NCI-H2029 (cell line): ENCODE measurements around the gene CCNJL.
"Not testable (repeated sequence)": the region's sequence is repeated elsewhere in the genome, so short reads cannot be mapped to it uniquely, and the experiment has no call there.

Source experiments
- DNase-seq: peaks from one replicate; lab custom pipeline; 2025; lab: John Stamatoyannopoulos, UW

The CCNJL gene

GRCh38 chr5:160312134-160312959, at the start of gene CCNJL:
TSS of gene CCNJL (minus strand) at chr5:160312564. CDS start at chr5:160311923, 641 bp downstream.
- DNase-seq: peak; percentile 73

- no peak for DNase-seq
These were observed 49.4 kb upstream of the CCNJL start for GRCh38 chr5:160361624-160362228.

GRCh38 chr5:160360310-160360709, 47.9 kb upstream of the CCNJL start:
- DNase-seq: no peak

GRCh38 chr5:160359816-160360215, 47.5 kb upstream of the CCNJL start:
- no peak for DNase-seq

GRCh38 chr5:160359242-160359641, 46.9 kb upstream of the CCNJL start:
- DNase-seq: no peak

- no peak for DNase-seq
These were observed 45.6 kb upstream of the CCNJL start for GRCh38 chr5:160357861-160358411.

- no peak for DNase-seq
These were observed 45.0 kb upstream of the CCNJL start for GRCh38 chr5:160357394-160357793.

GRCh38 chr5:160356550-160357347, 44.4 kb upstream of the CCNJL start:
- DNase-seq: no peak

GRCh38 chr5:160354666-160355065, 42.3 kb upstream of the CCNJL start:
- no peak for DNase-seq

GRCh38 chr5:160353379-160353778, 41.0 kb upstream of the CCNJL start:
- DNase-seq: no peak

GRCh38 chr5:160352308-160352707, 39.9 kb upstream of the CCNJL start:
- no peak for DNase-seq

- no peak for DNase-seq
These were observed 37.6 kb upstream of the CCNJL start for GRCh38 chr5:160349935-160350303.

GRCh38 chr5:160349249-160349934, 37.0 kb upstream of the CCNJL start:
- no peak for DNase-seq

- no peak for DNase-seq
These were observed 35.7 kb upstream of the CCNJL start for GRCh38 chr5:160348080-160348479.

GRCh38 chr5:160347448-160347847, 35.1 kb upstream of the CCNJL start:
- DNase-seq: no peak

GRCh38 chr5:160342413-160342941, 30.1 kb upstream of the CCNJL start:
- no peak for DNase-seq

- no peak for DNase-seq
These were observed 29.0 kb upstream of the CCNJL start for GRCh38 chr5:160341309-160341870.

GRCh38 chr5:160340513-160340912, 28.1 kb upstream of the CCNJL start:
- DNase-seq: not testable (repeated sequence)

- no peak for DNase-seq
These were observed 27.2 kb upstream of the CCNJL start for GRCh38 chr5:160339406-160340130.

- not testable (repeated sequence) for DNase-seq
These were observed 22.4 kb upstream of the CCNJL start for GRCh38 chr5:160334716-160335115.

- DNase-seq: no peak
These were observed 21.4 kb upstream of the CCNJL start for GRCh38 chr5:160333721-160334120.
